ENCODE results near the gene NKPD1. TPM values are rescaled to one million over a fixed set of nuclear protein-coding genes. Genes with fewer than 3 reads are reported as not detected.

Gene NKPD1
- total RNA-seq, 1 donor from 2014 or later: not detected

- Histone ChIP-seq H3K4me2 (ENCODE audit: low read length) (peak within 1 kb of the TSS; percentile 99), H3K27me3 (ENCODE audit: insufficient read depth, low read length) (no peaks in the 10 kb centered on the region), H3K27ac (ENCODE audit: low read depth, low read length) (peak within 1 kb of the TSS; percentile 97), H3K79me2 (ENCODE audit: insufficient read depth, low read length) (peaks cover 19% of the 10 kb centered on the region), H4K20me1 (ENCODE audit: insufficient read depth, low read length) (peaks cover 20% of the 10 kb centered on the region), H2AFZ (ENCODE audit: low read depth, low read length) (peak within 1 kb of the TSS; percentile 96), H3K4me1 (ENCODE audit: insufficient read depth, low read length) (peaks cover 14% of the 10 kb centered on the region), H3K9me3 (ENCODE audit: insufficient read depth, low read depth, low read length) (no peaks in the 10 kb centered on the region), H3K36me3 (ENCODE audit: insufficient read depth, low read length) (no peaks in the 10 kb centered on the region), H3K4me3 (ENCODE audit: insufficient read depth, low read depth, low read length) (peak within 1 kb of the TSS; percentile 84), H3K9ac (ENCODE audit: low read length) (peak within 1 kb of the TSS; percentile 92)
- Mint-ChIP-seq H3K4me1 (ENCODE audit: low read depth, unreplicated experiment) (peaks cover 15% of the 10 kb centered on the region), H3K36me3 (ENCODE audit: low read depth, unreplicated experiment) (peaks cover 5% of the 10 kb centered on the region), H3K27ac (ENCODE audit: unreplicated experiment) (peak within 1 kb of the TSS; percentile 99), H3K27me3 (ENCODE audit: low read depth, unreplicated experiment) (peaks cover 2% of the 10 kb centered on the region), H3K9me3 (ENCODE audit: unreplicated experiment) (no peaks in the 10 kb centered on the region), H3K4me3 (ENCODE audit: unreplicated experiment) (peak within 1 kb of the TSS; percentile 95)
- FAIRE-seq (no peak), DNase-seq (ENCODE audit: low read depth) (peak; percentile 62)
- TF ChIP-seq CTCF (IDR thresholded peaks at IDR 0.05; ENCODE audit: insufficient read depth, low read depth, low read length) (no peak), EZH2 (IDR thresholded peaks at IDR 0.05; ENCODE audit: insufficient read depth, low read length) (no peak)
Measured at GRCh38 chr19:45177817-45178261, 17.1 kb upstream of the NKPD1 start, which contains the start of gene TRAPPC6A. TRAPPC6A (minus strand) TSS chr19:45178237; CDS start chr19:45178218, 19 bp downstream.

- Histone ChIP-seq H3K27me3 (ENCODE audit: insufficient read depth, low read length) (no peaks in the 10 kb centered on the region), H3K4me3 (ENCODE audit: insufficient read depth, low read depth, low read length) (no peak overlapping the region), H3K4me2 (ENCODE audit: low read length) (no peak overlapping the region), H3K79me2 (ENCODE audit: insufficient read depth, low read length) (peaks cover 10% of the 10 kb centered on the region), H3K9ac (ENCODE audit: low read length) (no peak overlapping the region), H4K20me1 (ENCODE audit: insufficient read depth, low read length) (peaks cover 8% of the 10 kb centered on the region), H3K4me1 (ENCODE audit: insufficient read depth, low read length) (peaks cover 14% of the 10 kb centered on the region), H3K36me3 (ENCODE audit: insufficient read depth, low read length) (no peaks in the 10 kb centered on the region), H3K9me3 (ENCODE audit: insufficient read depth, low read depth, low read length) (no peaks in the 10 kb centered on the region), H2AFZ (ENCODE audit: low read depth, low read length) (no peak overlapping the region), H3K27ac (ENCODE audit: low read depth, low read length) (no peak overlapping the region)
- peaks cover 19% of the 10 kb centered on the region for H3K4me1 Mint-ChIP-seq (ENCODE audit: low read depth, unreplicated experiment)
- no peaks in the 10 kb centered on the region for H3K9me3 Mint-ChIP-seq (ENCODE audit: unreplicated experiment)
- H3K4me3 Mint-ChIP-seq (ENCODE audit: unreplicated experiment): peak overlapping the region; percentile 72
- peaks cover 2% of the 10 kb centered on the region for H3K36me3 Mint-ChIP-seq (ENCODE audit: low read depth, unreplicated experiment)
- peak overlapping the region; percentile 72 for H3K27ac Mint-ChIP-seq (ENCODE audit: unreplicated experiment)
- no peak for DNase-seq (ENCODE audit: low read depth)
- no peak for FAIRE-seq
- no peaks in the 10 kb centered on the region for H3K27me3 Mint-ChIP-seq (ENCODE audit: low read depth, unreplicated experiment)
- TF ChIP-seq EZH2 (IDR thresholded peaks at IDR 0.05; ENCODE audit: insufficient read depth, low read length) (no peak), CTCF (IDR thresholded peaks at IDR 0.05; ENCODE audit: insufficient read depth, low read depth, low read length) (no peak)
Measured at GRCh38 chr19:45175515-45176345, 14.9 kb upstream of the NKPD1 start.

GRCh38 chr19:45173816-45174215, 13.0 kb upstream of the NKPD1 start:
- H3K27me3 Mint-ChIP-seq (ENCODE audit: low read depth, unreplicated experiment): no peaks in the 10 kb centered on the region
- H3K36me3 Mint-ChIP-seq (ENCODE audit: low read depth, unreplicated experiment): peaks cover 2% of the 10 kb centered on the region
- H3K79me2 ChIP-seq (ENCODE audit: insufficient read depth, low read length): no peaks in the 10 kb centered on the region
- H3K4me1 Mint-ChIP-seq (ENCODE audit: low read depth, unreplicated experiment): peaks cover 19% of the 10 kb centered on the region
- no peaks in the 10 kb centered on the region for H4K20me1 ChIP-seq (ENCODE audit: insufficient read depth, low read length)
- peak overlapping the region; percentile 41 for H3K9ac ChIP-seq (ENCODE audit: low read length)
- peak overlapping the region; percentile 97 for H3K27ac Mint-ChIP-seq (ENCODE audit: unreplicated experiment)
- peaks cover 6% of the 10 kb centered on the region for H3K4me1 ChIP-seq (ENCODE audit: insufficient read depth, low read length)
- no peak for FAIRE-seq
- no peaks in the 10 kb centered on the region for H3K27me3 ChIP-seq (ENCODE audit: insufficient read depth, low read length)
- no peak for TF ChIP-seq CTCF (IDR thresholded peaks at IDR 0.05; ENCODE audit: insufficient read depth, low read depth, low read length)
- TF ChIP-seq EZH2 (IDR thresholded peaks at IDR 0.05; ENCODE audit: insufficient read depth, low read length): no peak
- no peaks in the 10 kb centered on the region for H3K36me3 ChIP-seq (ENCODE audit: insufficient read depth, low read length)
- H3K4me3 Mint-ChIP-seq (ENCODE audit: unreplicated experiment): no peak overlapping the region
- H3K27ac ChIP-seq (ENCODE audit: low read depth, low read length): peak overlapping the region; percentile 60
- H3K4me3 ChIP-seq (ENCODE audit: insufficient read depth, low read depth, low read length): no peak overlapping the region
- no peaks in the 10 kb centered on the region for H3K9me3 ChIP-seq (ENCODE audit: insufficient read depth, low read depth, low read length)
- no peak overlapping the region for H2AFZ ChIP-seq (ENCODE audit: low read depth, low read length)
- no peaks in the 10 kb centered on the region for H3K9me3 Mint-ChIP-seq (ENCODE audit: unreplicated experiment)
- no peak overlapping the region for H3K4me2 ChIP-seq (ENCODE audit: low read length)
- peak; percentile 84 for DNase-seq (ENCODE audit: low read depth)

Data from astrocyte (in vitro differentiated cells and primary cell).